Activated T-helper 1 cell treated with anti-CD3 and anti-CD28 coated beads, Interleukin-12 subunit alpha, Interleukin-12 subunit beta, Interleukin-2, Interleukin-4 antibody, amounts not matched to agents 30 ng/mL and 10 ng/mL and 1 ng/mL, durations not matched to agents 14 hours and 24 hours and 36 hours (primary cell): ENCODE results near the gene PGD. TPM values are rescaled to one million over a fixed set of nuclear protein-coding genes. Genes with fewer than 3 reads are reported as not detected.
"Not testable (repeated sequence)": the region's sequence is repeated elsewhere in the genome, so short reads cannot be mapped to it uniquely, and the experiment has no call there.

ENCODE experiments used
- DNase-seq: peaks from one replicate; pipeline ENCODE4 v3.0.0; 2021; ENCODE audit warnings: low spot score
- H3K27ac Mint-ChIP-seq: one replicate; pipeline ENCODE4 v1.8.0; 2021; ENCODE audit warnings: mild to moderate bottlenecking, mixed read lengths
- H3K27me3 Mint-ChIP-seq: one replicate; pipeline ENCODE4 v1.8.0; 2022; ENCODE audit warnings: mild to moderate bottlenecking, moderate library complexity, mixed read lengths; ENCODE audit not compliant: insufficient read depth
- H3K36me3 Mint-ChIP-seq: one replicate; pipeline ENCODE4 v1.8.0; 2021; ENCODE audit warnings: low read depth, mixed read lengths
- H3K4me1 Mint-ChIP-seq: one replicate; pipeline ENCODE4 v1.8.0; 2021; ENCODE audit warnings: low read depth, mixed read lengths
- H3K4me3 Mint-ChIP-seq: one replicate; pipeline ENCODE4 v1.8.0; 2021; ENCODE audit warnings: mild to moderate bottlenecking, moderate library complexity, mixed read lengths
- H3K9me3 Mint-ChIP-seq: one replicate; pipeline ENCODE4 v1.8.0; 2021; ENCODE audit warnings: mixed read lengths
- intact Hi-C: fragments of 100-400 bp; cut with micrococcal nuclease; formaldehyde crosslinking; loops from one replicate; pipeline ENCODE4 v1.15.1; 2024
- total RNA-seq: library from RNA; stranded (reverse); gene quantifications from 2 replicates; pipeline ENCODE4 v1.2.3, GENCODE V29; 2022

Gene PGD
- total RNA-seq, 1 donor from 2014 or later, result 142 TPM

DNA sequence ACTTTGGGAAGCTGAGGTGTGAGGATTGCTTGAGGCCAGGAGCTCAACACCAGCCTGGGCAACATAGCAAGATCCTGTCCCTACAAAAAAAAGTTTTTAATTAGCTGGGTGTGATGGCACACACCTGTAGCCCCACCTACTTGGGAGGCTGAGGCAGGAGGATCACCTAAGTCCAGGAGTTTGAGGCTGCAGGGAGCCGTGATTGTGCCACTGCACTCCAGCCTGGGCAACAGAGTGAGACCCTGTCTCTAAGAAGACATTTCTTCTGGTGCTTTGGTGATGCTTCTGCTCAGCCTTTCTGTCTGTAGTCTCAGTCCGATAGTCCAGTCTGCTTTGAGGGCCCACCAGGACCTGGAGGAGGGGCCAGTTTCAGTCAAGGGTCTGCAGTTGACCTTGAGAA lies 8.3 kb downstream of the PGD start:
- H3K9me3 Mint-ChIP-seq, result no peaks in the 10 kb centered on the region
- intact Hi-C loops, result no loop called here
- peak overlapping the region; percentile 52 for H3K27ac Mint-ChIP-seq
- H3K36me3 Mint-ChIP-seq, result peaks cover 52% of the 10 kb centered on the region
- peaks cover 10% of the 10 kb centered on the region for H3K4me1 Mint-ChIP-seq
- H3K27me3 Mint-ChIP-seq, result no peaks in the 10 kb centered on the region
- DNase-seq, result no peak
- H3K4me3 Mint-ChIP-seq, result no peak overlapping the region

DNA sequence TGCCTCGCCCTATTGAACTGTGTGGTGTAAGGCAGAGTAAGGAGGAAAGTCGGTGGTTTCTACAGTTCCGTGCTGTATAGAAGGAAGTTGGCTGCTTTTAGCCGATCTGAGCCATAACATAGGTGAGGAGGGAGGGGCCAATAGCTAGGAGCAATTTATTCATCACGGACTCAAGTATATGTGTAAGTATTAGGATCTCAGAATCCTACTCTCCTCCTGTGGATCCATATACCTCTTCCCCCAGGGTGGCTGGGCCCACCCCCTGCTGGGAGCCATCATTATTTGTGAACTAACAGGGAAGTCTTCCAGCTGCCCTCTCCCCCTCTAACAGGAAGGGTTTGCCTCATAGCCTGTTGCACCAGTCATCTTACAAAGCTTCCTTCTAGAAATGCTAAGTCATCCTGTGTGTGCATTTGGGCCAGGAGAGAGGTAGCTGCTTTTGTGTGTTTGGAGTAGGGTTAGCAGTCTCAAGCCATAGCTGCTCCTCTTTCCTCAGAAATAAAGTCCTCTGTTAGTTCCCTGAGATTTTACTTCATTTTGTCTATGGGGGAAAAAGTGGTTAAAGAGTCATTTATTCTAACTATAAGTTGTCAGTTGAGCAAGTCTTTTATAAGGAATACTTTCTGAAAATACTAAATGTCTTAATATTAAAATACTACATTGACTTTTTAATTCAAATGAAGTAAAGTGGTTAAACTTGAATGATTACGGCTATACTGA lies 16.5 kb downstream of the PGD start:
- peaks cover 61% of the 10 kb centered on the region for H3K36me3 Mint-ChIP-seq
- peaks cover 16% of the 10 kb centered on the region for H3K4me1 Mint-ChIP-seq
- no peaks in the 10 kb centered on the region for H3K27me3 Mint-ChIP-seq
- H3K27ac Mint-ChIP-seq, result peak overlapping the region; percentile 90
- intact Hi-C loops, result no loop called here
- DNase-seq, result peak; percentile 10
- H3K9me3 Mint-ChIP-seq, result no peaks in the 10 kb centered on the region
- peak overlapping the region; percentile 69 for H3K4me3 Mint-ChIP-seq

DNA sequence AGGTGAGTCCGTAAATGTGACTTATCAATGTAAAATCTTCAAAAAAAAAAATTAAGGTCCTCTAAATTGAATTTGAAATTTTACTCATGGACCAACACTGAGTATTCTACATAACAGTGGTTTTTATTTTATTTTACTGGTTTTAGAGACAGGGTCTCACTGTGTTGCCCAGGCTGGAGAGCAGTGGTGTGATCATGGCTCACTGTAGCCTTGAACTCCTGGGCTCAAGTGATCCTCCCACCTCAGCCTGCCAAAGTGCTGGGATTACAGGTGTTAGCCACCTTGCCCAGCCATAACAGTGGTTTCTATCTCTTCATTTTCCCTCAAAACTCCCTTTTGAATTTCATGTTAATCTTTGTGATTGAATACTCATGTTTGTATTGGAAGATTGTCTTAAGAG lies 17.1 kb downstream of the PGD start:
- H3K4me3 Mint-ChIP-seq, intact Hi-C loops, H3K27me3 Mint-ChIP-seq, DNase-seq, H3K9me3 Mint-ChIP-seq, H3K27ac Mint-ChIP-seq: not testable (repeated sequence)
- H3K36me3 Mint-ChIP-seq, result peaks cover 63% of the 10 kb centered on the region
- peaks cover 16% of the 10 kb centered on the region for H3K4me1 Mint-ChIP-seq

DNA sequence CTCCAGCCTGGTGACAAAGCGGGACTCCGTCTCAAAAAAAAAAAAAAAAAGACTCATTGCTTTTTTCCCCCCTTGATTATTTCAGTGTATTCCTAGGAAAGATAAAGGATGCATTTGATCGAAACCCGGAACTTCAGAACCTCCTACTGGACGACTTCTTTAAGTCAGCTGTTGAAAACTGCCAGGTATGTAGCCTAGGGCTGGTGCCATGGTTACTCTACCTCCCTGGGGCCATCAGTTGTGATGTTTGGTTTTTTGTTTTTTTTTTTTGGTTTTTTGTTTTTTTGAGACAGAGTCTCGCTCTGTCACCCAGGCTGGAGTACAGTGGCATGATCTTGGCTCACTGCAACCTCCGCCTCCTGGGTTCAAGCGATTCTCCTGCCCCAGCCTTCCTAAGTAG lies 19.9 kb downstream of the PGD start:
- H3K27me3 Mint-ChIP-seq, H3K9me3 Mint-ChIP-seq, intact Hi-C loops, DNase-seq, H3K27ac Mint-ChIP-seq, H3K4me3 Mint-ChIP-seq: not testable (repeated sequence)
- Mint-ChIP-seq H3K36me3 (peaks cover 45% of the 10 kb centered on the region), H3K4me1 (peaks cover 16% of the 10 kb centered on the region)

DNA sequence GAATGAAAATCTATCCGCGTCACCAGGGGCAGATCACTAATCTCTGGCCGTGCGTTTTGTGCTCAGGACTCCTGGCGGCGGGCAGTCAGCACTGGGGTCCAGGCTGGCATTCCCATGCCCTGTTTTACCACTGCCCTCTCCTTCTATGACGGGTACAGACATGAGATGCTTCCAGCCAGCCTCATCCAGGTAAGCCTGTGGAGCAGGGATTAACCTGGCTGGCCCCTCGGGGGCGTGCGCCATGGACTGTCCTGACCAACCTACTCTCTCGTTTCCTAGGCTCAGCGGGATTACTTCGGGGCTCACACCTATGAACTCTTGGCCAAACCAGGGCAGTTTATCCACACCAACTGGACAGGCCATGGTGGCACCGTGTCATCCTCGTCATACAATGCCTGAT lies 20.5 kb downstream of the PGD start:
- Mint-ChIP-seq H3K4me3 (no peak overlapping the region), H3K9me3 (no peaks in the 10 kb centered on the region), H3K4me1 (peaks cover 14% of the 10 kb centered on the region), H3K27ac (no peak overlapping the region), H3K27me3 (no peaks in the 10 kb centered on the region), H3K36me3 (peaks cover 45% of the 10 kb centered on the region)
- DNase-seq, result no peak
- intact Hi-C loops, result no loop called here

DNA sequence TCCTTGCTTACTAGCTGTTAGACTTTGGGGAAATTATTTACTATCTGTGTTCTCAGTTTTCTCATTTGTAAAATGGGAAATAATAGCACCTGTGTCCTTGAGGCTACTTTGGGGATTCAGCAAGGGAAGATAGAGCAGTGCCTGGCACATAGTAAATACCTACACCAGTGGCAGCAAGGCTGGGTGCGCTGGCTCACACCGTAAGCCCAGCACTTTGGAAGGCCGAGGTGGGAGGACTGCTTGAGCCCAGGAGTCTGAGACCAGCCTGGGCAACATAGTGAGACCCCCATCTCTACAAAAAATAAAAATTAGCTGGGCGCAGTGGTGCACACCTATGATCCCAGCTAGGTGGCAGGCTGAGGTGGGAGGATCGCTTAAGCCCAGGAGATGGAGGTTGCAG lies 22.8 kb downstream of the PGD start:
- DNase-seq, result no peak
- H3K27ac Mint-ChIP-seq, result no peak overlapping the region

DNA sequence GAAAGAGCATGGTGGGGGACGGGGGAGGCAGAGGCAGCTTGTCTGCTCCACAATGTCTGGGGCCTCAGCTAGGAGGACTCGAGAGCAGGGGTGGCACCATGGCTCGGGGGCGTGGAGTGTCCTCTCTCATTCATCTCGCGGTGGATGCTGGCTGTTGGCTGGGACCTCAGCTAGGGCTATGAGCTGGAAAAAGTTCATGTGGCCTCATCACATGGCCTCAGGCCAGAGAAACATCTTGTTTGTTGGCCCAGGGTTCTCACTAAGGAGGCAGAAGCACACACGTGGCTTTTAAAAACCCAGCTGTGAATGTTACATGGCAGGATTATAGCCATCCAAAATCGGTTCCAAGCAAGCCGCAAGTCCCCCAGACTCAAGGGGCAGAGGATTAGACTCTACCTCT lies 25.2 kb downstream of the PGD start:
- Mint-ChIP-seq H3K36me3 (peaks cover 18% of the 10 kb centered on the region), H3K9me3 (no peaks in the 10 kb centered on the region), H3K4me3 (no peak overlapping the region), H3K4me1 (peaks cover 5% of the 10 kb centered on the region), H3K27ac (no peak overlapping the region), H3K27me3 (no peaks in the 10 kb centered on the region)
- no peak for DNase-seq
- intact Hi-C loops, result no loop called here

More for the DNA sequence above, 22.8 kb downstream of the PGD start:
- H3K4me3 Mint-ChIP-seq, result no peak overlapping the region
- intact Hi-C loops, result no loop called here
- H3K27me3 Mint-ChIP-seq, result no peaks in the 10 kb centered on the region
- H3K4me1 Mint-ChIP-seq, result no peaks in the 10 kb centered on the region
- peaks cover 34% of the 10 kb centered on the region for H3K36me3 Mint-ChIP-seq
- H3K9me3 Mint-ChIP-seq, result no peaks in the 10 kb centered on the region

DNA sequence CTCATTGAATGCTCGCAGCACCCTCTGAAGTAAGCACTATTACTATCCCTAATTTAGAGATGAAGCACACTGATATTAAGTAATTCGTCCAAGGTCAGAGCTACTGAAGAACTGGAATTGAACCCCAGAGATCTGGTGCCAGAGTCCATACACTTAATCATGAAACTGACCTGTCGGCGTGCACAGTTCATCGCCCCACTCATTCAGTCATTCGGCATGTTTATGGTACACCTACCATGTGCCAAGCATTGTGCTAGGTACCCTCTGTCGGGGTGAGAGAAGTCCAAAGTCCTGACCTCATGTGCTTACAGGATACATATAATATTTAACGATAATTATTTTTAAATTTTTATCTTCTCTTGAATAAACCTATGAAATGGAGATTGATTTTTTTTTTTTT lies 25.8 kb downstream of the PGD start:
- intact Hi-C loops, result no loop called here
- H3K36me3 Mint-ChIP-seq, result peaks cover 13% of the 10 kb centered on the region
- no peak for DNase-seq
- no peaks in the 10 kb centered on the region for H3K27me3 Mint-ChIP-seq
- H3K27ac Mint-ChIP-seq, result no peak overlapping the region
- no peaks in the 10 kb centered on the region for H3K9me3 Mint-ChIP-seq
- no peak overlapping the region for H3K4me3 Mint-ChIP-seq
- peaks cover 11% of the 10 kb centered on the region for H3K4me1 Mint-ChIP-seq

DNA sequence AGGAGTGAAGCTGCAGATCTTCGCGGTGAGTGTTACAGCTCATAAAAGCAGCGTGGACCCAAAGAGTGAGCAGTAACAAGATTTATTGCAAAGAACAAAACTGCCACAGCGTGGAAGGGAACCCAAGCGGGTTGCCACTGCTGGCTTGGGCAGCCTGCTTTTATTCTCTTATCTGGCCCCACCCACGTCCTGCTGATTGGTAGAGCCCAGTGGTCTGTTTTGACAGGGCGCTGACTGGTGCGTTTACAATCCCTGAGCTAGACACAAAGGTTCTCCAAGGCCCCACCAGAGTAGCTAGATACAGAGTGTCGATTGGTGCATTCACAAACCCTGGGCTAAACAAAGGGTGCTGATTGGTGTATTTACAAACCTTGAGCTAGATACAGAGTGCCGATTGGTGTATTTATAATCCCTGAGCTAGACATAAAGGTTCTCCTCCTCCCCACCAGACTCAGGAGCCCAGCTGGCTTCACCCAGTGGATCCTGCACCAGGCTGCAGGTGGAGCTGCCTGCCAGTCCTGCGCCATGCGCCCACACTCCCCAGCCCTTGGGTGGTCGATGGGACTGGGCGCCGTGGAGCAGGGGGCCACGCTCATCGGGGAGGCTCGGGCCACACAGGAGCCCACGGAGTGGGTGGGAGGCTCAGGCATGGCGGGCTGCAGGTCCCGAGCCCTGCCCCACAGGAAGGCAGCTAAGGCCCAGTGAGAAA lies 27.1 kb downstream of the PGD start:
- H3K27ac Mint-ChIP-seq, intact Hi-C loops, H3K27me3 Mint-ChIP-seq, DNase-seq, H3K9me3 Mint-ChIP-seq, H3K36me3 Mint-ChIP-seq, H3K4me3 Mint-ChIP-seq: not testable (repeated sequence)
- peaks cover 18% of the 10 kb centered on the region for H3K4me1 Mint-ChIP-seq

DNA sequence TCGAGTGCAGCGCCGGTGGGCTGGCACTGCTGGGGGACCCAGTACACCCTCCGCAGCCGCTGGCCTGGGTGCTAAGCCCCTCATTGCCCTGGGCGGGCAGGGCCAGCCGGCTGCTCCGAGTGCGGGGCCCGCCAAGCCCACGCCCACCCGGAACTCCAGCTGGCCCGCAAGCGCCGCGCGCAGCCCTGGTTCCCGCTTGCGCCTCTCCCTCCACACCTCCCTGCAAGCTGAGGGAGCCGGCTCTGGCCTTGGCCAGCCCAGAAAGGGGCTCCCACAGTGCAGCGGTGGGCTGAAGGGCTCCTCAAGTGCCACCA lies 27.6 kb downstream of the PGD start:
- peaks cover 24% of the 10 kb centered on the region for H3K4me1 Mint-ChIP-seq
- H3K9me3 Mint-ChIP-seq, H3K4me3 Mint-ChIP-seq, intact Hi-C loops, DNase-seq, H3K27me3 Mint-ChIP-seq, H3K27ac Mint-ChIP-seq, H3K36me3 Mint-ChIP-seq: not testable (repeated sequence)

DNA sequence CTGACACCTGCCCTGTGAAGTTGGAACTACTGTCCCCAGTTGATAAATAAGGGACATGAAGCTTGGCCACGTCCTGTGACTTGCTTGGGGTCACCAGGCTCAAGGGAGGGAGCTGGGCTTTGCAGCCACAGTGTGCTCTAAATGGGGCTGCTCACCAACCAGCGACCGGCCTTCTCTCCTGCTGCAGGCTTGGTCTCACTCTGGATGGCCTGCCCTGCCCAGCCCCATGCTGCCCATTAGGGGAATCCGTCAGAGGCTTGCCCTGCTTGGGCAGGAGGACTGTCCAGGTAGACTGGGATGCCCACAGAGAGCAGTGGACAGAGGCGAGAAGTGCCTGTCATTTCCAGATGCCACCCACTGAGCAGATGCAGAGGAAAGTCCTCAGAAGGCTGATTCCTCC lies 30.1 kb downstream of the PGD start:
- H3K27ac Mint-ChIP-seq, result no peak overlapping the region
- intact Hi-C loops, result loop anchor here (1.0 to 2.0 kb wide), 6 partner anchors 52 to 554 kb away; partner anchors contain the start of genes KIF1B, LZIC and NMNAT1
- H3K4me1 Mint-ChIP-seq, result peaks cover 24% of the 10 kb centered on the region
- DNase-seq, result no peak
- peak overlapping the region; percentile 45 for H3K4me3 Mint-ChIP-seq
- no peaks in the 10 kb centered on the region for H3K9me3 Mint-ChIP-seq
- no peaks in the 10 kb centered on the region for H3K27me3 Mint-ChIP-seq
- no peaks in the 10 kb centered on the region for H3K36me3 Mint-ChIP-seq

DNA sequence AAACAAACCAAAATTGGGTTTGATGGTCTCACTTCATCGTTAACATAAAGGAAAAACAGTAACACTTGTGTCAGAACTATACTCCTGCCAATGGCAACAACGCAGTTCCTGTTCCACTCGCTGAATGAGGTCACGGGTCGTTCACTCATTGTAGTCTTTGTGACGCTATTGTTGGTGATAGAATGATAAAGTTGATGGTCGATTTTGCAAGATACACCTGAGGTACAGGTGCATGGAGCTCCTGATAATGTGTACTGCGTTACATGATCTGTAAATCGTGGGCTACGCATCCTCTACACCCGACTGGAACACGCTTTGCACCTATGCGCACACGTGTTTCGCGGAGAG lies 31.0 kb downstream of the PGD start:
- Mint-ChIP-seq H3K36me3 (no peaks in the 10 kb centered on the region), H3K27ac (peak overlapping the region; percentile 92), H3K27me3 (no peaks in the 10 kb centered on the region), H3K4me3 (peak overlapping the region; percentile 92), H3K4me1 (peaks cover 24% of the 10 kb centered on the region), H3K9me3 (no peaks in the 10 kb centered on the region)
- intact Hi-C loops, result loop anchor here (1.0 to 2.0 kb wide), 5 partner anchors 32 to 520 kb away; partner anchors contain the start of genes CTNNBIP1, DFFA, LZIC and NMNAT1
- DNase-seq, result peak; percentile 16

DNA sequence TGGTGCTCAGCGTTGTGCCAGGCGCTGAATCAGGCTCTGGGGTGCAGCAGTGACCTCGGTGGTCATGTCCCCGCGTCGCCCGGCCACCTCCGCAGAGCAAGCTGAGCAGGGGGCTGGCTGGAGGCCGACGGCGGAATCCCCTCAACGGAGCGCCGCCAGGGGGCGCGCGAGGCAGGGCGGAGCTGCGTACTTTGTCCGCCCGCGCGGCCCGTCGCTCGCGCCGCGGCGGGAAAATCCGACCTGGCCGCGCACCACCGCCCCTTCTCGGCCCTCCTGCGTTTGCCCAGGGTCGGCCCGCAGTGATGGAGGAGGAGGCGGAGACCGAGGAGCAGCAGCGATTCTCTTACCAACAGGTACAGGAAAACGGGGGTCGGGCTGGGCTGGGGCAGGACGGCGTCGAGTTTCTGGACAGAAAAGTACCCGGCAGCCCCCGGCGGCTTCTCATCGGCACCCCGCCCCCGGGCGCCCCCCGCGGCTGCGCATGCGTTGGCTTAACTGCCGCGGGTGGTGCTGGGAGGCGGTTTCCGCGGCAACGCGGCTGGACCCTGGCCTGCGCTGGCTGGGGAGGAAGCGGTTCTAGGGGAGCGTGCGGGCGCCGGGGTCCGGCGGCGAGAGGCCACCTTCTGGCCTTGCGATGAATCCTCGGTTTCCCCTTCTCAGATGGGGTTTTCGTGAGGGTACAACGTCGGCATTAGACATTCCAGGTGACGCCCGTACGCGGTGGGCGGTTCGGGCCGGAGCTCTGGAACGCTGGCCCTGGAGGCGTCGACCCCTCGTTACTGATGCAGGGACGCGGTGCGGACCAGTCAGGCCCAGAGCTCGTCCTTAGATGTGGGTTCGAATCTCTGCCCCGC lies 31.6 kb downstream of the PGD start, which contains the start of gene CENPS:
CENPS (plus strand) TSS at position 218 of the 854 bp plus-strand sequence; CDS start at position 303, 85 bp downstream.
- Mint-ChIP-seq H3K27ac (peak within 1 kb of the TSS; percentile 92), H3K4me3 (peak within 1 kb of the TSS; percentile 92), H3K9me3 (no peaks in the 10 kb centered on the region), H3K27me3 (no peaks in the 10 kb centered on the region), H3K36me3 (no peaks in the 10 kb centered on the region), H3K4me1 (peaks cover 24% of the 10 kb centered on the region)
- DNase-seq, result peak; percentile 86
- intact Hi-C loops, result loop anchor here (1.0 kb wide), 4 partner anchors 32 to 520 kb away; partner anchors contain the start of genes CTNNBIP1 and DFFA
